Measurements from ENCODE around the gene CLRN3.

GRCh38 chr10:127918572-127918971 is 25.8 kb upstream of the CLRN3 start:
- TF ChIP-seq MXI1 (IDR thresholded peaks at IDR 0.05; ENCODE audit: low read depth, low read length) (no peak), MAFF (IDR thresholded peaks at IDR 0.05; ENCODE audit: low read length) (no peak), EGR1 (conservative IDR thresholded peaks at IDR 0.05) (no peak), ZBTB33 (CRISPR knock-in tag; IDR thresholded peaks at IDR 0.05) (no peak), NR2C2 (CRISPR knock-in tag; IDR thresholded peaks at IDR 0.05) (no peak), NR2C2 (tag; IDR thresholded peaks at IDR 0.05) (no peak), FOXJ2 (tag; IDR thresholded peaks at IDR 0.05) (no peak), MNT (conservative IDR thresholded peaks at IDR 0.05) (no peak), ATF1 (CRISPR knock-in tag; IDR thresholded peaks at IDR 0.05) (no peak), ATF1 (tag; IDR thresholded peaks at IDR 0.05) (no peak), ZBTB26 (CRISPR knock-in tag; IDR thresholded peaks at IDR 0.05) (no peak), CTCF (IDR thresholded peaks at IDR 0.05 in 2 of 3, conservative IDR thresholded peaks at IDR 0.05 in 1 of 3; ENCODE audit: insufficient read depth in 2 of 3, low read depth in 1 of 3, low read length in 3 of 3) (no peak), L3MBTL2 (IDR thresholded peaks at IDR 0.05) (no peak), EP300 (IDR thresholded peaks at IDR 0.05; ENCODE audit: low read length) (no peak), KLF1 (tag; IDR thresholded peaks at IDR 0.05) (no peak)
